Tibial artery (tissue), 4 donors: Measurements from ENCODE around the gene OPA3.

Experiments used
- DNase-seq, 2 donors: peaks; one replicate each; pipeline ENCODE4 v3.0.0-alpha.2; 2019
- H3K27ac ChIP-seq, 2 donors: fragments of 200-600 bp; sonication (generic) in 1 of 2; 1 replicate in 1 of 2; 2 replicates in 1 of 2; pipeline ENCODE4 v1.5.1; 2018 to 2019; ENCODE audit warnings: mild to moderate bottlenecking in 1 of 2
- H3K27me3 ChIP-seq, 2 donors: fragments of 200-600 bp; sonication (generic) in 1 of 2; one replicate each; pipeline versions ENCODE4 v1.5.1 to v1.6.0; 2016 to 2019
- H3K36me3 ChIP-seq, 3 donors: fragments of 200-600 bp; sonication (generic) in 2 of 3; one replicate each; pipeline ENCODE4 v1.5.1; 2016 to 2019; ENCODE audit warnings: mild to moderate bottlenecking in 2 of 3
- H3K4me1 ChIP-seq, 4 donors: fragments of 200-600 bp; sonication (generic) in 2 of 4; 1 replicate in 3 of 4; 2 replicates in 1 of 4; pipeline ENCODE4 v1.5.1; 2016 to 2019
- H3K4me3 ChIP-seq, 2 donors: fragments of 200-600 bp; sonication (generic) in 1 of 2; 1 replicate in 1 of 2; 2 replicates in 1 of 2; pipeline ENCODE4 v1.5.1; 2018 to 2019; ENCODE audit warnings: mild to moderate bottlenecking in 2 of 2
- H3K9me3 ChIP-seq, 3 donors: fragments of 200-600 bp; sonication (generic) in 1 of 3; one replicate each; pipeline ENCODE4 v1.5.1; 2016 to 2019
- intact Hi-C: fragments of 100-400 bp; cut with DNase I; formaldehyde crosslinking; loops from one replicate; pipeline ENCODE4 v1.15.0; 2023; ENCODE audit warnings: low total_unique reads
- TF ChIP-seq, protein P1 (sequence below), 2 experiments: fragments of 200-600 bp in 1 of 2; fragments of 450-650 bp in 1 of 2; IDR thresholded peaks; one replicate each; pipeline ENCODE4 v1.5.1; 2017 to 2019; ENCODE audit warnings: antibody characterized with exemption in 2 of 2, mild to moderate bottlenecking in 1 of 2, moderate library complexity in 1 of 2

Gene OPA3

DNA sequence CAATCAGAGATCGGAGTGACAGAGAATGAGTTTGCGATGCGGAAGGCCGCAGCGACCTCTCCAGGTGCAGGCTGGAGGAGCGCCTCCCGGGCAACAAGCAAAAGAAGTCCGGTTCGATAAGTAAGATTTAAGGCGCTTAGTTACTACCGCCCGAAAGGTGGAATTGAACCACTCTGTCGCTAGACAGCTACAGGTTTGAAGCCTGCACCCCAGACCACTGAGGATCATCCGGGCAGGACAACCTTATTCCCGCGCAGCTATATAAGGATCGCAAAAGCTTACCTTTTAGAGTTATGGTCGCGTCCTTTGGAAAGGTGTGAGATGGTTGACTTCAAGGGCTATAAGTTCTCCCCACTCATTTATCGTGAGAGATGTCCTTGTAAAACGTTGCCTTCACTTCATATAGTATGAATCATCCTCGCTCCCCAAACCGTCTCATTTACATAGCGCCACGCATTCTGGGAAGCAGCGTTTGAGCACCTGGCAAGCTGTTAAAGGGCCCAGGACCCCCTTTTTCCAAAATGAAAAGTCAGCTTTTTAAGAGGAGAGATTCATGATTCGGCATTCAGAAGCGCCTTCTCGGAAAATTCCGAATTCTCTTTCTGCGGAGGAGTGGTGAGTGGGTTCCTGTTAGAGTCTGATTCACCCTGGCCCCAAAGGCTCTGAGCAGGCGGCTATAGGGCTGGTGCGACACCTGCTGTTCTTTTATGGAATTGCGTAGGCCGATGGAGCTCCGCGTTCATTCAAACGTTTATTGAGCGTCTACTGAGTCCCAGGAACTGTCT is 106.0 kb downstream of the OPA3 start:
- peak overlapping the region; percentile 51 to 55 for H3K4me3 ChIP-seq
- peaks cover 0 to 12% (median 8%) of the 10 kb centered on the region in 4 donors for H3K4me1 ChIP-seq
- no peaks in the 10 kb centered on the region for H3K36me3 ChIP-seq
- DNase-seq: peak; percentile 77 to 89
- intact Hi-C loops: loop anchor here (2.0 kb wide), 1 partner anchor 40 kb away; no protein-coding TSS in a partner anchor
- H3K9me3 ChIP-seq: no peaks in the 10 kb centered on the region
- peak overlapping the region; percentile 94 to 98 for H3K27ac ChIP-seq
- TF ChIP-seq, protein P1, sequence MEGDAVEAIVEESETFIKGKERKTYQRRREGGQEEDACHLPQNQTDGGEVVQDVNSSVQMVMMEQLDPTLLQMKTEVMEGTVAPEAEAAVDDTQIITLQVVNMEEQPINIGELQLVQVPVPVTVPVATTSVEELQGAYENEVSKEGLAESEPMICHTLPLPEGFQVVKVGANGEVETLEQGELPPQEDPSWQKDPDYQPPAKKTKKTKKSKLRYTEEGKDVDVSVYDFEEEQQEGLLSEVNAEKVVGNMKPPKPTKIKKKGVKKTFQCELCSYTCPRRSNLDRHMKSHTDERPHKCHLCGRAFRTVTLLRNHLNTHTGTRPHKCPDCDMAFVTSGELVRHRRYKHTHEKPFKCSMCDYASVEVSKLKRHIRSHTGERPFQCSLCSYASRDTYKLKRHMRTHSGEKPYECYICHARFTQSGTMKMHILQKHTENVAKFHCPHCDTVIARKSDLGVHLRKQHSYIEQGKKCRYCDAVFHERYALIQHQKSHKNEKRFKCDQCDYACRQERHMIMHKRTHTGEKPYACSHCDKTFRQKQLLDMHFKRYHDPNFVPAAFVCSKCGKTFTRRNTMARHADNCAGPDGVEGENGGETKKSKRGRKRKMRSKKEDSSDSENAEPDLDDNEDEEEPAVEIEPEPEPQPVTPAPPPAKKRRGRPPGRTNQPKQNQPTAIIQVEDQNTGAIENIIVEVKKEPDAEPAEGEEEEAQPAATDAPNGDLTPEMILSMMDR (IDR thresholded peaks at IDR 0.05): peak; percentile 95 to 98
- H3K27me3 ChIP-seq: no peaks in the 10 kb centered on the region

DNA sequence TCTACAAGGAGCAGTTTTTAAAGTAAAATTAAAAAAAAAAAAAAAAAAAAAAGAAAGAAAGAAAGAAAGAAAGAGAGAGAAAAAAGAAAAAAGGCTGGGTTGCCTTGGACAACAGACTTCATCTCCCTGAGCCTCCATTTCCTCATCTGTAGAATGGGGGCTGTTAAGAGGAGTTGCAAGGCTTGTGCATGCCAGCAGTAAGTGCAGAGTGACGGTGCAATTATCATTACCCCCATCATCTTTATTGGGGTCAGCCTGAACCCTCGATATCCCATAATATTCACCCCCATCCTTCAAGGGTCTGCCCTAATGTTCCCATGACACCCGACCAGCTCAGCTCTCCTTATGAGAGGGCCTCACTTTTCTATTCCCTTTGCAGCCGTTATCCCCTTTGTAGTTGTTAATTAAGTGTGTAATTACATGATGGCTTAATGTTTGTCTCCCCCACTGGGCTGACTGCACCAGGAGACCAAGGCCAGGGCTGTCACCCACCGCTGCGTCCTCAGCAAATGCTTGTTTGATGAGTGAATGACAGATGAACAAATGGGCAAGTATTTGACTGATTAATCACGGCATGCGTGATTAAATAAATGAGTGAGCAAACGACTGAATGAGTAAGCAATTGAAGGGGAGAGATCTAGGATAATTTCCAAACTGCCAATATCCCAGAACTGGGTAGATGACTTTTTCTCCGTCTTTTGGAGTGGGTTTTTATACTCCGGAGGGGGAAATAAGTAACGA is 106.7 kb downstream of the OPA3 start:
- Histone ChIP-seq H3K4me3 (peak overlapping the region; percentile 51 to 55), H3K27me3 (peaks cover 0 to 3% of the 10 kb centered on the region in 2 donors), H3K4me1 (peaks cover 0 to 12% (median 8%) of the 10 kb centered on the region in 4 donors), H3K36me3 (no peaks in the 10 kb centered on the region), H3K9me3 (no peaks in the 10 kb centered on the region), H3K27ac (peak overlapping the region; percentile 94 to 98)
- TF ChIP-seq, protein P1 (IDR thresholded peaks at IDR 0.05): no peak
- intact Hi-C loops: loop anchor here (2.0 kb wide), 1 partner anchor 39 kb away; no protein-coding TSS in a partner anchor
- DNase-seq: no peak
